ENCODE measurements around the gene MBNL2. TPM values are rescaled to one million over a fixed set of nuclear protein-coding genes. Genes with fewer than 3 reads are reported as not detected.
A peak's percentile ranks its signal among the peaks of the same experiment; 100 is the strongest.

MBNL2 gene
- total and polyA plus RNA-seq, 2 of the 13 experiments (the other 11 are each of a cell fraction or from before 2014, with no cell fraction given), result 30.8 to 59.0 TPM

- no peak for TF ChIP-seq ZBTB42 (CRISPR knock-in tag; IDR thresholded peaks at IDR 0.05)
- no peak for TF ChIP-seq PPARG (CRISPR knock-in tag; conservative IDR thresholded peaks at IDR 0.05)
- no peak for TF ChIP-seq NBN (conservative IDR thresholded peaks at IDR 0.05)
- TF ChIP-seq PHF20 (CRISPR knock-in tag; IDR thresholded peaks at IDR 0.05), result 0 out of 2 replicates have a peak, but pooled peaks have one; percentile 3
- TF ChIP-seq SAP130 (CRISPR knock-in tag; IDR thresholded peaks at IDR 0.05; ENCODE audit: low read depth), result peak; percentile 51
- no peak for TF ChIP-seq ARNT2 (CRISPR knock-in tag; IDR thresholded peaks at IDR 0.05; ENCODE audit: low read depth)
- TF ChIP-seq ZNF484 (CRISPR knock-in tag; IDR thresholded peaks at IDR 0.05; ENCODE audit: borderline replicate concordance, low read depth), result no peak
- TF ChIP-seq, protein P1, sequence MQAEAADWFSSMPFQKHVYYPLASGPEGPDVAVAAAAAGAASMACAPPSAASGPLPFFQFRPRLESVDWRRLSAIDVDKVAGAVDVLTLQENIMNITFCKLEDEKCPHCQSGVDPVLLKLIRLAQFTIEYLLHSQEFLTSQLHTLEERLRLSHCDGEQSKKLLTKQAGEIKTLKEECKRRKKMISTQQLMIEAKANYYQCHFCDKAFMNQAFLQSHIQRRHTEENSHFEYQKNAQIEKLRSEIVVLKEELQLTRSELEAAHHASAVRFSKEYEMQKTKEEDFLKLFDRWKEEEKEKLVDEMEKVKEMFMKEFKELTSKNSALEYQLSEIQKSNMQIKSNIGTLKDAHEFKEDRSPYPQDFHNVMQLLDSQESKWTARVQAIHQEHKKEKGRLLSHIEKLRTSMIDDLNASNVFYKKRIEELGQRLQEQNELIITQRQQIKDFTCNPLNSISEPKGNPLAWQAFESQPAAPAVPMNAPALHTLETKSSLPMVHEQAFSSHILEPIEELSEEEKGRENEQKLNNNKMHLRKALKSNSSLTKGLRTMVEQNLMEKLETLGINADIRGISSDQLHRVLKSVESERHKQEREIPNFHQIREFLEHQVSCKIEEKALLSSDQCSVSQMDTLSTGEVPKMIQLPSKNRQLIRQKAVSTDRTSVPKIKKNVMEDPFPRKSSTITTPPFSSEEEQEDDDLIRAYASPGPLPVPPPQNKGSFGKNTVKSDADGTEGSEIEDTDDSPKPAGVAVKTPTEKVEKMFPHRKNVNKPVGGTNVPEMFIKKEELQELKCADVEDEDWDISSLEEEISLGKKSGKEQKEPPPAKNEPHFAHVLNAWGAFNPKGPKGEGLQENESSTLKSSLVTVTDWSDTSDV (CRISPR knock-in tag; IDR thresholded peaks at IDR 0.05), result no peak
- no peak for TF ChIP-seq ATAD3A (CRISPR knock-in tag; IDR thresholded peaks at IDR 0.05)
- no peak for TF ChIP-seq ZNF746 (CRISPR knock-in tag; IDR thresholded peaks at IDR 0.05)
- no peak for TF ChIP-seq ZNF749 (CRISPR knock-in tag; IDR thresholded peaks at IDR 0.05; ENCODE audit: borderline replicate concordance)
- TF ChIP-seq ZNF703 (CRISPR knock-in tag; IDR thresholded peaks at IDR 0.05; ENCODE audit: borderline replicate concordance), result no peak
- no peak for TF ChIP-seq NFE2L1 (CRISPR knock-in tag; IDR thresholded peaks at IDR 0.05; ENCODE audit: borderline replicate concordance)
- no peak for TF ChIP-seq PRMT3 (CRISPR knock-in tag; IDR thresholded peaks at IDR 0.05; ENCODE audit: borderline replicate concordance, low read depth)
- no peak for TF ChIP-seq ZNF598 (CRISPR knock-in tag; IDR thresholded peaks at IDR 0.05; ENCODE audit: borderline replicate concordance)
- TF ChIP-seq FOXP1 (IDR thresholded peaks at IDR 0.05), result no peak
- TF ChIP-seq FOXP1 (CRISPR knock-in tag; IDR thresholded peaks at IDR 0.05), result no peak
- 0 out of 2 replicates have a peak, but pooled peaks have one; percentile 3 for TF ChIP-seq ELF4 (CRISPR knock-in tag; IDR thresholded peaks at IDR 0.05; ENCODE audit: borderline replicate concordance)
- no peak for TF ChIP-seq ZNF333 (CRISPR knock-in tag; IDR thresholded peaks at IDR 0.05; ENCODE audit: borderline replicate concordance)
- no peak for TF ChIP-seq SMARCC2 (IDR thresholded peaks at IDR 0.05)
- TF ChIP-seq ZBTB7A (CRISPR knock-in tag; IDR thresholded peaks at IDR 0.05), result no peak
- no peak for TF ChIP-seq STAT5B (CRISPR knock-in tag; IDR thresholded peaks at IDR 0.05)
- TF ChIP-seq MAZ (IDR thresholded peaks at IDR 0.05; ENCODE audit: borderline replicate concordance, low read depth, low read length), result 0 out of 2 replicates have a peak, but pooled peaks have one; percentile 21
- TF ChIP-seq MAZ (CRISPR knock-in tag; IDR thresholded peaks at IDR 0.05; ENCODE audit: low read depth), result no peak
- no peak for TF ChIP-seq RARG (CRISPR knock-in tag; IDR thresholded peaks at IDR 0.05; ENCODE audit: low read depth)
- TF ChIP-seq, protein P2, sequence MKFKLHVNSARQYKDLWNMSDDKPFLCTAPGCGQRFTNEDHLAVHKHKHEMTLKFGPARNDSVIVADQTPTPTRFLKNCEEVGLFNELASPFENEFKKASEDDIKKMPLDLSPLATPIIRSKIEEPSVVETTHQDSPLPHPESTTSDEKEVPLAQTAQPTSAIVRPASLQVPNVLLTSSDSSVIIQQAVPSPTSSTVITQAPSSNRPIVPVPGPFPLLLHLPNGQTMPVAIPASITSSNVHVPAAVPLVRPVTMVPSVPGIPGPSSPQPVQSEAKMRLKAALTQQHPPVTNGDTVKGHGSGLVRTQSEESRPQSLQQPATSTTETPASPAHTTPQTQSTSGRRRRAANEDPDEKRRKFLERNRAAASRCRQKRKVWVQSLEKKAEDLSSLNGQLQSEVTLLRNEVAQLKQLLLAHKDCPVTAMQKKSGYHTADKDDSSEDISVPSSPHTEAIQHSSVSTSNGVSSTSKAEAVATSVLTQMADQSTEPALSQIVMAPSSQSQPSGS (CRISPR knock-in tag; IDR thresholded peaks at IDR 0.05), result peak; percentile 11; the same call in 1 of the 2 replicates
- TF ChIP-seq HMG20B (CRISPR knock-in tag; conservative IDR thresholded peaks at IDR 0.05), result no peak
Measured at GRCh38 chr13:97433727-97434396, 211.7 kb downstream of the MBNL2 start, which contains the start of gene RAP2A (continued).
